ENCODE data around the gene FAM120A. TPM values are rescaled to one million over a fixed set of nuclear protein-coding genes. Genes with fewer than 3 reads are reported as not detected.

Gene FAM120A
- total RNA-seq, 1 experiment from 2014 or later: 53.3 TPM

DNA sequence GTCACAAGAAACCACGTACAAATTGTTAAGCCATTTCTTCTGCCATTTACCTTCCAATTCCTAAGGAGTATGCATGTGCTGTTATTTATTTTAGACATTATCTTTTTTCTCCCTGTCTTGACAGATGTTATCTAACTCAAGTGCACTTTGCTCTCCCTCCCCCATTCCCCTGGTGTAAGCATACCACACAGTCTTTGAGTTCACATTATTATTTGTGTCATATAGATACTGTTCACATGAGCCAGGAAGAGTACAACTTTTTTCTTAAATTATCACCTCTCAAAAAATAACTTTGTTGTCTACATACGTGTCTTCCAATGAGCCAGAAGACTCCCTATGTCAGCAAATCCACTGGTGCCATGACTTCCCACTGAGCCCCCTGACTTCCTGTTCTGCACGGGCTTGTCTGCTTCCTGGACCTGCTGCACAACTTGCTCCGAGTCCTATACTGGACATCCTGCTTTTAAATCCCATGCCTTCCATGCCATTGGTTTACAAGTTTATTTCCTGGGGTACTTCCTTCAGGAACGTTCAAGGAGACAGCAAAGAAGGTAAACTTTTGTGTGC is 19.9 kb upstream of the FAM120A start:
- POLR2A ChIA-PET: no interaction called here
- ATAC-seq: no peak
- TF ChIP-seq SP1 (CRISPR knock-in tag; conservative IDR thresholded peaks at IDR 0.05) (no peak), NFYB (CRISPR knock-in tag; conservative IDR thresholded peaks at IDR 0.05; ENCODE audit: low read depth) (no peak), SMAD4 (CRISPR knock-in tag; IDR thresholded peaks at IDR 0.05) (no peak), AR (CRISPR knock-in tag; IDR thresholded peaks at IDR 0.05) (no peak), TEAD4 (CRISPR knock-in tag; IDR thresholded peaks at IDR 0.05) (no peak), IRF2 (CRISPR knock-in tag; IDR thresholded peaks at IDR 0.05; ENCODE audit: borderline replicate concordance, low read depth) (no peak), JAZF1 (CRISPR knock-in tag; IDR thresholded peaks at IDR 0.05) (no peak), ZNF232 (CRISPR knock-in tag; IDR thresholded peaks at IDR 0.05) (no peak), ZNF396 (CRISPR knock-in tag; IDR thresholded peaks at IDR 0.05; ENCODE audit: borderline replicate concordance) (no peak), ZNF263 (CRISPR knock-in tag; IDR thresholded peaks at IDR 0.05; ENCODE audit: low read depth) (no peak), ZNF423 (CRISPR knock-in tag; IDR thresholded peaks at IDR 0.05) (no peak)
- TF ChIP-seq, protein P1, sequence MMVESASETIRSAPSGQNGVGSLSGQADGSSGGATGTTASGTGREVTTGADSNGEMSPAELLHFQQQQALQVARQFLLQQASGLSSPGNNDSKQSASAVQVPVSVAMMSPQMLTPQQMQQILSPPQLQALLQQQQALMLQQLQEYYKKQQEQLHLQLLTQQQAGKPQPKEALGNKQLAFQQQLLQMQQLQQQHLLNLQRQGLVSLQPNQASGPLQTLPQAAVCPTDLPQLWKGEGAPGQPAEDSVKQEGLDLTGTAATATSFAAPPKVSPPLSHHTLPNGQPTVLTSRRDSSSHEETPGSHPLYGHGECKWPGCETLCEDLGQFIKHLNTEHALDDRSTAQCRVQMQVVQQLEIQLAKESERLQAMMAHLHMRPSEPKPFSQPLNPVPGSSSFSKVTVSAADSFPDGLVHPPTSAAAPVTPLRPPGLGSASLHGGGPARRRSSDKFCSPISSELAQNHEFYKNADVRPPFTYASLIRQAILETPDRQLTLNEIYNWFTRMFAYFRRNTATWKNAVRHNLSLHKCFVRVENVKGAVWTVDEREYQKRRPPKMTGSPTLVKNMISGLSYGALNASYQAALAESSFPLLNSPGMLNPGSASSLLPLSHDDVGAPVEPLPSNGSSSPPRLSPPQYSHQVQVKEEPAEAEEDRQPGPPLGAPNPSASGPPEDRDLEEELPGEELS (CRISPR knock-in tag; IDR thresholded peaks at IDR 0.05): no peak
- Mint-ChIP-seq H3K36me3 (no peaks in the 10 kb centered on the region), H3K4me1 (peaks cover 10% of the 10 kb centered on the region), H3K27me3 (ENCODE audit: low read depth) (no peaks in the 10 kb centered on the region), H3K4me3 (no peak overlapping the region), H3K27ac (no peak overlapping the region), H3K9me3 (peaks cover 4% of the 10 kb centered on the region)
- DNase-seq (ENCODE audit: low spot score): no peak
- CTCF ChIA-PET: interaction anchor here (0.6 kb wide), 1 partner anchor 129 kb away, joined by 3 read pairs; no protein-coding TSS in a partner anchor

DNA sequence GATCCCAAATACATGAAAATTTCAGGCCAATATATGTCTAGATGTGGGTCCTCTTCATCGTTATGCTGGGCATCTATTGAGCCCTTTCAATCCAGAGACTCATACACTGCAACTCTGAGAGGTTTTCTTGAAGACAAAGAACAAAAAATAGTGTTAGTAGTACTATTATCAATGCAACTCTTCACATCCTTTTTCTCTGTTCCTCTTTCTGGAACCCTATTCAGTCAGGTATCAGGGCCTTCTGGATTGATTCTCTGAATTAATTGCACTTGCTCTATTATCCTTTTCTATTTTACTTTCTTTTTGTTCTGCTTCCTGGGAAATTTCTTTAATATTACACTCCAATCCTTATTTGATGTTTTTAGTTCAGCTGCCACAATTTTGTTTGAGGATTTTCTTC is 18.5 kb upstream of the FAM120A start:
- no peaks in the 10 kb centered on the region for H3K9me3 Mint-ChIP-seq
- H3K4me3 Mint-ChIP-seq: no peak overlapping the region
- H3K27ac Mint-ChIP-seq: no peak overlapping the region
- H3K36me3 Mint-ChIP-seq: no peaks in the 10 kb centered on the region
- H3K27me3 Mint-ChIP-seq (ENCODE audit: low read depth): no peaks in the 10 kb centered on the region
- H3K4me1 Mint-ChIP-seq: peaks cover 14% of the 10 kb centered on the region
- DNase-seq (ENCODE audit: low spot score) (no peak), ATAC-seq (no peak)
- ChIA-PET CTCF (no interaction called here), POLR2A (no interaction called here)
- TF ChIP-seq ZNF416 (CRISPR knock-in tag; IDR thresholded peaks at IDR 0.05): no peak
- TF ChIP-seq, protein P2, sequence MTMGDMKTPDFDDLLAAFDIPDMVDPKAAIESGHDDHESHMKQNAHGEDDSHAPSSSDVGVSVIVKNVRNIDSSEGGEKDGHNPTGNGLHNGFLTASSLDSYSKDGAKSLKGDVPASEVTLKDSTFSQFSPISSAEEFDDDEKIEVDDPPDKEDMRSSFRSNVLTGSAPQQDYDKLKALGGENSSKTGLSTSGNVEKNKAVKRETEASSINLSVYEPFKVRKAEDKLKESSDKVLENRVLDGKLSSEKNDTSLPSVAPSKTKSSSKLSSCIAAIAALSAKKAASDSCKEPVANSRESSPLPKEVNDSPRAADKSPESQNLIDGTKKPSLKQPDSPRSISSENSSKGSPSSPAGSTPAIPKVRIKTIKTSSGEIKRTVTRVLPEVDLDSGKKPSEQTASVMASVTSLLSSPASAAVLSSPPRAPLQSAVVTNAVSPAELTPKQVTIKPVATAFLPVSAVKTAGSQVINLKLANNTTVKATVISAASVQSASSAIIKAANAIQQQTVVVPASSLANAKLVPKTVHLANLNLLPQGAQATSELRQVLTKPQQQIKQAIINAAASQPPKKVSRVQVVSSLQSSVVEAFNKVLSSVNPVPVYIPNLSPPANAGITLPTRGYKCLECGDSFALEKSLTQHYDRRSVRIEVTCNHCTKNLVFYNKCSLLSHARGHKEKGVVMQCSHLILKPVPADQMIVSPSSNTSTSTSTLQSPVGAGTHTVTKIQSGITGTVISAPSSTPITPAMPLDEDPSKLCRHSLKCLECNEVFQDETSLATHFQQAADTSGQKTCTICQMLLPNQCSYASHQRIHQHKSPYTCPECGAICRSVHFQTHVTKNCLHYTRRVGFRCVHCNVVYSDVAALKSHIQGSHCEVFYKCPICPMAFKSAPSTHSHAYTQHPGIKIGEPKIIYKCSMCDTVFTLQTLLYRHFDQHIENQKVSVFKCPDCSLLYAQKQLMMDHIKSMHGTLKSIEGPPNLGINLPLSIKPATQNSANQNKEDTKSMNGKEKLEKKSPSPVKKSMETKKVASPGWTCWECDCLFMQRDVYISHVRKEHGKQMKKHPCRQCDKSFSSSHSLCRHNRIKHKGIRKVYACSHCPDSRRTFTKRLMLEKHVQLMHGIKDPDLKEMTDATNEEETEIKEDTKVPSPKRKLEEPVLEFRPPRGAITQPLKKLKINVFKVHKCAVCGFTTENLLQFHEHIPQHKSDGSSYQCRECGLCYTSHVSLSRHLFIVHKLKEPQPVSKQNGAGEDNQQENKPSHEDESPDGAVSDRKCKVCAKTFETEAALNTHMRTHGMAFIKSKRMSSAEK (CRISPR knock-in tag; IDR thresholded peaks at IDR 0.05; ENCODE audit: borderline replicate concordance): no peak
- TF ChIP-seq ATF3 (CRISPR knock-in tag; conservative IDR thresholded peaks at IDR 0.05): no peak

All from WTC11 (cell line).